HG02798 (cell line): ENCODE data around the gene TGM1.

Experiments used
- ATAC-seq: cut with Tn5 transposase; IDR thresholded peaks from one replicate; pipeline ENCODE4 v1.9.1; 2021; ENCODE audit warnings: mild to moderate bottlenecking; ENCODE audit not compliant: unreplicated experiment, poor library complexity

Gene TGM1

DNA sequence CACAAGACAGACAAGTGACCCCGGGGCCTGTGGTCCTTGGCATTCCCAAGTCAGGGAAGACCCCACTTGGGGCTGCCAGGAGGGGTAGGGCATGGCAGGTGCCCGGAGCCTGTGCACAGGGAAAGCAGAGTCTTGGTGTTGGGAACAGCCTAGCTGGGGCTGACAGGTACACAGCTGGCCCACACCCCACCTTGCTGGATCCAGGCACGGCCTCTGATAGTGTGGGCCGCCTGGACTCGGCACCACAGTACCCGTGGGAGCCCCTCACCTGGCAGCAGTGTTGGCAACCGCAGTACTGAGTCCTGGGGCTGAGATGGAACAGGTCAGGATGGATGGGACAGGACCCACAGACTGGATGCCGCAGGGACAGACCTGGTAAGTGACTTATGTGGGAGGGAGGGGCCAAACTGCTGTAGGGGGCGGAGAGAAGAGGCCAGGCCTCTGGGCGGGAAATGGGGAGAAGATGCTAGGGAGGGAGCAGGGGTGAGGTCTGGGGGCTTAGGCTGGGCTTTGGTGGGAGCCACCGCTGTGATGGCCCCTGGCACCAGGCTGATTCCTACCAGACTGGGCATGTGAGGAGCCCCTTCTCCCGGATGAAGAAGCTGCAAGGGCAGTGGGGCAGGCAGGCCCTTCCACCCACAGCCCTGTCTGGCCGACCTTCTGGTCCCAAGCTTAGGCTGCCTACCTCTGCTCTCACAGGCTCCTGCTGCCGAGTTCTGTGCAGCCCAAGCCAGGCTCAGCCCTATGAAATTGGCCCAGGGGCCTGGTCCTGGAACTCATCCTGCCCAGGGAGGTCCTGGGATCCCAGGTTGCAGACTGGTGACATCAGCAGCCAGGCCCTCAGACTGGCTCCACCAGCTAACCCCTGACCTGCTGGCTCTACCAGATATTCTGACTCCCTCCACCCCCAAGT is at the start of gene TGM1:
Gene TGM1 (minus strand): TSS at position 357 of the 913 bp plus-strand sequence. CDS start 825 bp downstream, outside the sequence.
- no peak for ATAC-seq

DNA sequence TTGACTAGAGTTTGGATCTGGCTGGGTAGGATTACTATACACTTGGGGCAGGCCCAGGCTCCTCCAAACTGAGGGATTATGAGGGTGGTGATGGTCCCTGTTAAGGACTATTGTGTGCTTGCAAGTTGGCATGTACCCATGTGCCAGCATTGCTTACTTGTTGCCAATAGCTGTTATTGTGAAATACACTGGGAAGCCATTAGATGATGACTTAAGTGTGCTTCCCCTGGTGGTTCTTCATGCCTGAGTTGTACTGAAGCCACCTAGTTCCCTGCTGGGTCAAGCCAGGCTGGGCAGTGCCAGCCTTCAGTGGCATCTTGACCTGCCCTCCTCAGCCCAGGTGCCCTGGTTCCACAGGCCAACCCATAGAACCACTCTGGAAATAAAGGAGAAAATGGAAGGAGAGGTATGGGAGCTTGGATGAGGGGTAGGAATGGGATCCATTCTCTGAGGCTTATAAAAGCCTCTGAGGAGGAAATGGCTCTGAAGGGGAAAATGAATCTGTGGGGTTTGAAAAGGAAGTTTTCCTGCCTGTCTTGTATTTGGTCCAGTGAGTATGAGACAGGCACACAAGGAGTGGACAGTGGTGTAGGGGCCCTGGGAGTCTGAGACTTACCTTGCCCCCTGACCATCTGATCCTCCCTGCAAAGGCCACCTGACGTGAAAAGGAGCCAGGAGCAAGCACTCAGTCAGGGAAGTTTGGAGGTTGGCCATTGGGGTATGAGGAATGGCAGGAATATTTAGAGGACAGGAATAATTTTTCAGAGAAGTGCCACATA is 49.0 kb upstream of the TGM1 start:
- ATAC-seq: no peak

DNA sequence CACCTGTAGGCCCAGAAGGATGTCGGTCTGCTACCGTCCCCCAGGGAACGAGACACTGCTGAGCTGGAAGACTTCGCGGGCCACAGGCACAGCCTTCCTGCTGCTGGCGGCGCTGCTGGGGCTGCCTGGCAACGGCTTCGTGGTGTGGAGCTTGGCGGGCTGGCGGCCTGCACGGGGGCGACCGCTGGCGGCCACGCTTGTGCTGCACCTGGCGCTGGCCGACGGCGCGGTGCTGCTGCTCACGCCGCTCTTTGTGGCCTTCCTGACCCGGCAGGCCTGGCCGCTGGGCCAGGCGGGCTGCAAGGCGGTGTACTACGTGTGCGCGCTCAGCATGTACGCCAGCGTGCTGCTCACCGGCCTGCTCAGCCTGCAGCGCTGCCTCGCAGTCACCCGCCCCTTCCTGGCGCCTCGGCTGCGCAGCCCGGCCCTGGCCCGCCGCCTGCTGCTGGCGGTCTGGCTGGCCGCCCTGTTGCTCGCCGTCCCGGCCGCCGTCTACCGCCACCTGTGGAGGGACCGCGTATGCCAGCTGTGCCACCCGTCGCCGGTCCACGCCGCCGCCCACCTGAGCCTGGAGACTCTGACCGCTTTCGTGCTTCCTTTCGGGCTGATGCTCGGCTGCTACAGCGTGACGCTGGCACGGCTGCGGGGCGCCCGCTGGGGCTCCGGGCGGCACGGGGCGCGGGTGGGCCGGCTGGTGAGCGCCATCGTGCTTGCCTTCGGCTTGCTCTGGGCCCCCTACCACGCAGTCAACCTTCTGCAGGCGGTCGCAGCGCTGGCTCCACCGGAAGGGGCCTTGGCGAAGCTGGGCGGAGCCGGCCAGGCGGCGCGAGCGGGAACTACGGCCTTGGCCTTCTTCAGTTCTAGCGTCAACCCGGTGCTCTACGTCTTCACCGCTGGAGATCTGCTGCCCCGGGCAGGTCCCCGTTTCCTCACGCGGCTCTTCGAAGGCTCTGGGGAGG is 47.9 kb upstream of the TGM1 start, which contains the start of gene LTB4R:
Gene LTB4R (plus strand): TSS at position 857 of the 959 bp plus-strand sequence. CDS start 4,150 bp downstream, outside the sequence.
- ATAC-seq: peak; percentile 76

DNA sequence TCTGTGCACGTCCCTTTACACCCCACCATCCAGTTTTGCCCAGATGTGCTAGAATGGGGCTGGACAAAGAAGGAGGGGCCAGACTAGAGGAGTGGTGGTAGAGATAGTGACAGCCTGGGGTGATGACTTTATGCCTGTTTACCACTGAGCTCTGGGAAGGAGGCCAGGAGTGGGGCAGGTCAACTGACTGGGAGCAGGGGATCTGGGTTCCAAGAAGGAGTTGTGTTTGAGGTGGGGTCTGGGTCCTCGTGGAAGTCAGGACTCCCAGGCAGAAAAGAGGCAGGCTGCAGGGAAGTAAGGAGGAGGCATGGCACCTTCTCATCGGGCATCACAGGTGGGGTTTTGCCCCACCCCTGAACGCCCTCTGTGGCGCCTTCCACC is 47.3 kb upstream of the TGM1 start:
- no peak for ATAC-seq

DNA sequence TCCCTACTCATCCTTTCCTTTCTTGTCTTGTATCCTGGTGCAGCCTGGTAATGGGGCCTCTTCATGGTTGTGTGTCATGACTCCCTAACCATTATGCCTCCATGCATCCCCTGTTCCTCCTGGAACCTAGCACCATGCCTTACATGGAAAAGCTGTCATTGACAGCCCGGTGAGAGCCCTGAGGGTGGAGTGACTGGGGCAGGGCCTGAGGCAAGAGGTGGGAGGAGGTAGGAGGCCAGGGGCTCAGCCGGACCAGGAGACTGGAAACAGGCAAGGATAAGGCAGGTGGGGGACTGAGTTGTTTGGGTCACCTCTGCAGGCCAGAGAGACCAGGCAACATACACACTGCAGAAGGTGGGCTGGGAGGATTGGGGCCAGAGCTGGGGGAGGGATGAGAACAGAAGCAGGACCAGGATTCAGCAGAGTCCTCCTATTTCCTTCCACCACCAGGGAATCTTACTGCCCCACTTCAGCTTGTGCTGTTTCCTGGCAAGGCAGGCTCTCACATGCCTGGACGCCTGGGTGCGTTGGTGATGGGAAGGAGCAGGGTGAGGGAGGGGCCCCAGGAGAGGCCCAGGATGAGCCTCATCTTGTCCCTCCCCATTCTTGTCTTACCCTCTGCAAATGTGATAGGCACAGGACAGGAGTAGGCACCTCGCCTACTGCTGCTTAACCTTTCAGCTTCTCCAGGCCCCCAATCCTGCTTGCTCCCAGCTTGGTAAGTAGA is 46.7 kb upstream of the TGM1 start, which contains the start of gene LTB4R2:
Gene LTB4R2 (plus strand): TSS at position 603 of the 727 bp plus-strand sequence. CDS start 525 bp downstream, outside the sequence.
- no peak for ATAC-seq

DNA sequence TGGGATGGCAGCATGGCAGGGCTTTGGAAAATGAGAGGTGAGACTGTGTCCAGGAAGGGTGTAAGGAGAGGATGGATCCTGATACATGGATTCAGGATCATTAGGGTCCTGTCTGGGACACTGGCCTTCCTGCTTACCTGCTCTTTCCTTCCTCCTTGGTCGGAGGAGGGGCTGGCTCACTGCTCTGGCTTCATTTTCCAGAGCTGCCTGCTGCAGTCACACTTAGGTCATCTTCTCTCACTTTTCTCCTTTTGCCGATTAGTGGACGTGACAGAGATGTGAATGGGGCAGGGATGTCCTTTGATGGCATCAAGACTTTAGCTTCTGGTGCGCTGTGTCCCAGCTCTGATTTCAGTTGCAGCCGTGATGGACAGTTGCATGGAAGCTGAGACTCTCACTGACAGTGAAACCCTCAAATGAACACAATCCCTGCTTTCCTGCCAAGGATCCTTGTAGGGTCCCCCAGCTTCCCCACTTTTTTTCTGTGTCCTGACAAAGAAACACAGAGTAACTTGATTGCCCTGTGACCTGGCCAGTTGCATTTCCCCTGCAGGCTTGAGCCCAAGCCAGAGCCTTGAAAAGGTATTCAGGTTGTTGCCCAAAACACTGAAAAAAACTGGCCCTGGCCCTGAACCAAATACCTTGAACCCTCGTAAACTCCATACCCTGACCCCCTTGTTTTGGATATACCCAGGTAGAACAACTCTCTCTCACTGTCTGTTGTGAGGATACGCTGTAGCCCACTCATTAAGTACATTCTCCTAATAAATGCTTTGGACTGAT is 45.6 kb upstream of the TGM1 start:
- ATAC-seq: no peak

DNA sequence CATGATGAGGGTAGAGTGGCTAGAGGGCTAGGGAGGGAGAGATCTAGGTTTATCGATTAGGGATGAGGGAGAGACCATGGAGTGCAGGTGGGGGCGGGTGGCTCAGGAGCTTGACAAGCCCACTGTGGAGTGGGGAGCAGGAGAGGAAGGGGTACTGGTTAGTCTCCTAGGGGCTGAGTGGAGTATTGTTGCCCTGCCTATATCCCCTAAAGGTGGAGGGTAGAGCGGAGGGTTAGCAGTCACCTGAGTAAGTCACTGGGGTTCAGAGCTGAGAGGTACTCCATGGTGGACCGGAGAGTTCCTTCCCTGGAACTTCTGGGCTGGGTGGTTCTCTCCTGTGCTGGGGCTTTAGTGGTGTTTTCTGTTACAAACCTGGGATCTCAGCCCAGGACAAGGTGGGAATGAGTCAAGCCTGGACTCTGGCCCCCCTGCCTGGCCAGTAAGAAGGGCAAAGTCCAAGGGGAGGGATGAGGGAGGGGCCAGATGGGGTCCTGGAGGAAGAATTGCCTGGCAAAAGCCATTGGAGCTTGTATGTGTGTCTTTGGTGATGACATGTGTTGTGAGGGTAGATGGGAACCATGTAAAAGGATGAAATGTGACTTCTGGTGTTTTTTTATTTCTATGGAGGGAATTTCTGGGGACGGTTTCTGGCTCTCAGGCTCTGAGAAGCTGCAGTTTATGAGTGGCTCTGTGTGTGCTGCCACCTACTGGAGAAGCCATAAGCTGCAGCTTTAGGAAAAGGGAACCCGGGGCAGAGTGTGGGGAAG is 44.8 kb upstream of the TGM1 start, which contains the start of gene CIDEB:
Gene CIDEB (minus strand): TSS at position 403 of the 767 bp plus-strand sequence. CDS start 119 bp downstream, at position 284.
- no peak for ATAC-seq

DNA sequence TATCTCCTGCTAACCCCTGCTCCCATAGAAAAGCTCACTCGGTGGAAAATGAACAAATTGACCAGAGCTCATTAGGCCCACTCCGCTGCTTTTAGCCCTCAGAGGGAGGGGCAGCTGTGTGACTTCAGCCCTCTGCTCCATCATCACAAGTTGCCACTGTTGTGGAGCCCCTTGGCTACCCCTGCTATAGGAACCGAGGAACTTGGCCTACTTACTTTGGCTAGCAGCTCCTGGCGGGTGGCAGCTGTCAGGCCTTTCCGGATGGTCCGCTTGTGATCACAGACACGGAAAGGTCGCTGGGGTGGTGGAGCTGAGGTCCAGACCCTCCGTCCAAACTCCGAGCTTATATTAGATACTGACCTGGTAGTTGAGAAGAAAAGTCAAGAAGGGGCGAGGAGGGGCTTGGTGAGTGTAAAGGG is 44.2 kb upstream of the TGM1 start:
- no peak for ATAC-seq

DNA sequence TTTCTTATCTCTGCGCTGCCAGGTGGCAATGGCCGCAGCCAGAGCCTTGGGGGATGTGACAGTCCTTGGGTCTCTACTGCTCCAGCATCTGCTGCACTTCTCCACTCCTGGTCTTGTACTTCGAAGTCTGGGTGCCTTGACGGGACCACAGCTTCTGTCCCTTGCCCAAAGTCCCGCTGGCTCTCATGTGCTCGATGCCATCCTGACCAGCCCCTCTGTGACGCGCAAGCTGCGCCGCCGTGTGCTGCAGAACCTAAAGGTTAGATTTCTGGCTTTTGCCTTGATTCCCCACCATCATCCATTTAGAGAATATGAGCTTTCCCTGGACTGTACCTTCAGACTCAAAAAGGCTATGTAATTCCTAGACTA is 41.0 kb upstream of the TGM1 start:
- ATAC-seq: no peak

DNA sequence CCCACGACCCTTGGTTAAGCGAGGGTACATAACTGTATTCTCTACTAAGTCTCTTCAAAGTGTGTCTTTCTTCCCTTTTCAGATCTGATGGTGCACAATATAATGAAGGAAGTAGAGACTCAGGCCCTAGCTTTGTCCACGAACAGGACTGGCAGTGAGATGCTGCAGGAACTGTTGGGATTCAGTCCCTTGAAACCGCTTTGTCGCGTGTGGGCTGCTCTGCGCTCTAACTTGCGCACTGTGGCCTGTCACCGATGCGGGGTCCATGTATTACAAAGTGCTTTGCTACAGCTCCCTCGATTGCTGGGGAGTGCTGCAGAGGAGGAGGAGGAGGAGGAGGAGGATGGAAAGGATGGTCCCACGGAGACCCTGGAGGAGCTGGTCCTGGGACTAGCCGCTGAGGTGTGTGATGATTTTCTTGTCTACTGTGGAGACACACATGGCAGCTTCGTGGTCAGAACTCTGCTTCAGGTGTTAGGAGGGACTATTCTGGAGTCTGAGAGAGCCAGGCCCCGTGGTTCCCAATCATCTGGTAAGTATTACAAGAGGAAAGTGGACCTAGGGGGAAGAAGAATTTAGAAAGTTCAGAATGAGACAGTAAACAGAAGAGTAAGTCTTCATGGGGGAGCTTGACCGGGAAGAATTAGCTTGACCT is 37.5 kb upstream of the TGM1 start:
- ATAC-seq: no peak

DNA sequence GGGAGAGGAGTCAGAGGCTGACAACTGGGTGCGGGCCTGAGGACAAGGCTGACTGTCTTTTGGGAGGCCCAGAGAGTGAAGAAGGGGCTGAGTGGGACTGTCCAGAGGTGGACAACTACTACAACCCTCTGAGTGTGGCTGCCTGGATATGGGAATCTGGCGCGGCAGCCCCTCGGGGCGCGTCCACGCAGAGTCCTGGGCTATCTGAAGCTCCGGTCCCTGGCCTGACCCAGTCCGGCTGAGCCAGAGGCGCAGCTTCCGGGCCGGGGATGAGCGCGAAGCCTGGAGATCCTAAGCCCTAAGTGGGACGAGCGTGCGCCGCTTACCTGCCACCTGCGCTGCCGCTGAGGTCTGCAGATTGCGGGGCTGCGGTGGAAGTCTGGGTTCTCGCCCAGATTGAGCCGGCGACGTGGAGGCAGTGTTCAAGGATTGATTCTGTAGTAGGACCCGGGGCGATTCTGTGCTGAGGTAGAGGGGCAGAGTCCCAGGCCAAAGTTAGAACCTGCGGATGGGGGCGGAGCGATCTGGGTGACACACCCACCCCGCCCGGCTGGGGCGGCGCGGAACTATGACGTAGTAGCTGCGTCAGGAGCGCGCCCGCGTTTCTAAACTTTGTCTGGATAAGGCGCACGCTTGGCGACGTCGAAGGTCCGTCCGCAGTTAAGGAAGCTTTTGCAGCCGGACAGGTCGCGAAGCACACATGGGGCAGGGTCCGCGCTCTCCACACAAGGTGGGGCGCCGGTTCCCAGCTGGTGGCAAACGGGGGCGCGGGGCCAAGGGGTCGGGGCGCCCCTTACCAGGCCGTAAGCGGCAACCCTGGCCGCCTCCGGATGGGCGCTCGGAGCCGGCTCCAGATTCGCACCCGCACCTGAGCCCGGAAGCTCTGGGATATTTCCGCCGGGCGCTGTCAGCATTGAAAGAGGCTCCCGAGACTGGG is 36.5 kb upstream of the TGM1 start, which contains the start of the genes DHRS1 and NOP9:
Gene DHRS1 (minus strand): TSS at position 526 of the 937 bp plus-strand sequence. CDS start 674 bp downstream, outside the sequence.
Gene NOP9 (plus strand): TSS at position 596 of the 937 bp plus-strand sequence. CDS start 105 bp downstream, at position 701.
- ATAC-seq: peak; percentile 87

DNA sequence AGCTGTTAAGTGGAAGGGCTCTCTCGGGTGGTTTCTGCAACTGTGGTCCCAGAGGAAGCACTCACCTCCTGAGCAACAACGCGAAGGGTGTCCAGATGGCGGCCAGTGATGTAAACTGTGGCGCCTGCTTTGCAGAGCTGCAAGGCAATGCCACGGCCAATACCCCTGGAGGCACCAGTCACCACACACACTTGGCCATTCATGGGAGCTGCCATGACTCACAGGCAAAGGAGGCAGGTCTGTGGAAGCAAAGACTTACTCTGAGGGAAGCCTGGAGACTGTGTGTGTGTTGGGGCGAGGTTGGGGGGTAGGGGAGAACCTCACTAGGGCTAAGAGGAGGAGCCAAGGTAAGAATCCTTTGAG is 35.9 kb upstream of the TGM1 start:
- peak; percentile 7 for ATAC-seq

DNA sequence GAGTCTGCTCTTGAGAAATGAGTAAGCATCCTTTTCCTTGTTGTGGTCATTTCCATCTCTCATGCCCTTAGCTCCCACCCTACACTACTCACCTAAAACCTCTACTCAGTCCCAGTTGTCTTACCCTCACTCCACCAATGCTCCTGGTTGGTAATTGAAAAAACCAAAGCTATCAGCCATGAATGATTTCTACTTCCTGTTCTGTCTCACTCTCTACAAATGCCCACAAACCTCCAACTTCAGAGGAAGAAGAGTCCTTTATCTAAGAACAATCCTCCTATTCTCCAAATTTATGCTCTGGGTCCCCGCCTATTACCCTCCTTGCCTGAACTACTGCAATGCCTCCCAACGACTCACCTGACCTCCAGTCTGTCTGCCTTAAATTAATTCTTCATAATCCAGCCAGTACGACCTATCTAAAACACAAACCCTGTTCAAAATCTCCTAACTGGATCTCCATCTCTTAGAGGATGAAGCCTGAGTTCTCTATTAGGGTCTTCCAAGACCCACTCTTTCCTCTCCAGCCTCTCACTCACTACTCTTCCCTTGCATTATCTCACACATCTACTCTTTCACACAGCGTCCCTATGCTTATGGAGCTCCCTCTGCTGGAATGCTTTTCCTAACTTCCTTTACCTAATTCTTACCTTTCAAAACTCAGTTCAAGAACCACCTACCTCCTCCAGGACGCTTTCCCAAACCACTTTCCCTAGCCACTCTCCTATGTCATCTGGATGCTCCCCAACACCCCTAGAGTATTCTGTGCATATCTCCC is 34.4 kb upstream of the TGM1 start:
- ATAC-seq: peak; percentile 2

DNA sequence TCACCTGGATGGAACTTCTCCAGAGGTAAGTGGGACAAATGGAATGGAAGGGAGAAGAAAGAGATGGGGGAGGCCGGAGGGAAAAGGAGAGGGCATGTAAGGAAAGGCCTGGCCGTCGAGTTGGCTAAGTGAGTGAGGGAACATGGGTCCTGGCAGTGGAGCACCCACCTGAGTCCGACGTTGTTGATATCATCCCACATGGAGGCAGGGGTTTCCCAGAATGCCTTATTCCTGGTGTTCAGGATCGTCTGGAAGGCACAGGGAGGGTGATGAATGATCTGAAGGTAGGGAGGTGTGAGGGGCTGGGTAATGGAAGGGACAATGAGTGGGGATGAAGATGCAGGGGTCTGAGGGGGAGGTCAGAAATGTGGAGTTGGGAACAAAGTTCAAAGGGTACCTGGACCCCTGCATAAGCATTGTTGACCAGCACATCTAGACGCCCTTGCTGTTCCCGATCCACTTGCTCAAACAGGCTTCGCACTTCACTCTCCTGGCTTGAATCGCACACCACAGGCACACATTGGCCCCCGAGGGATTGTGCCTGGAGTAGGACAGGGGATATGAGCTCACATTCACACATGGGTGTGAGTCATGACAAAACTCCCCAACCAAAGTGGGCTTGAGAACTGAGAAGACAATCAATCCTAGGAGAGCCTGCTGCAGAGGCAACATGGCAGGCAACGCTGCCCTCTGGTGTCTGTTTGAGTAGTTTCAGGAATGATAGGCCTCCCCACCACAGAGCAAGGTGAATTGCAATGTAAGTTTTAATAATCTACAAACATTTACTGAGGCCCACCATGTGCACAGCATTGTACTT is 33.6 kb upstream of the TGM1 start:
- ATAC-seq: peak; percentile 36
